Measurements from ENCODE around the gene EIF2AK3. TPM values are rescaled to one million over a fixed set of nuclear protein-coding genes. Genes with fewer than 3 reads are reported as not detected.

The EIF2AK3 gene
- total and polyA plus RNA-seq, 2 donors (not counting 1 experiment from before 2014, with no cell fraction given) = 40.2 to 57.9 TPM

GRCh38 chr2:88563129-88563528 lies 64.1 kb downstream of the EIF2AK3 start:
- TF ChIP-seq EZH2 (IDR thresholded peaks at IDR 0.05; ENCODE audit: borderline replicate concordance, insufficient read depth, low read depth, low read length, poor library complexity, severe bottlenecking) = no peak
- TF ChIP-seq, protein P1, sequence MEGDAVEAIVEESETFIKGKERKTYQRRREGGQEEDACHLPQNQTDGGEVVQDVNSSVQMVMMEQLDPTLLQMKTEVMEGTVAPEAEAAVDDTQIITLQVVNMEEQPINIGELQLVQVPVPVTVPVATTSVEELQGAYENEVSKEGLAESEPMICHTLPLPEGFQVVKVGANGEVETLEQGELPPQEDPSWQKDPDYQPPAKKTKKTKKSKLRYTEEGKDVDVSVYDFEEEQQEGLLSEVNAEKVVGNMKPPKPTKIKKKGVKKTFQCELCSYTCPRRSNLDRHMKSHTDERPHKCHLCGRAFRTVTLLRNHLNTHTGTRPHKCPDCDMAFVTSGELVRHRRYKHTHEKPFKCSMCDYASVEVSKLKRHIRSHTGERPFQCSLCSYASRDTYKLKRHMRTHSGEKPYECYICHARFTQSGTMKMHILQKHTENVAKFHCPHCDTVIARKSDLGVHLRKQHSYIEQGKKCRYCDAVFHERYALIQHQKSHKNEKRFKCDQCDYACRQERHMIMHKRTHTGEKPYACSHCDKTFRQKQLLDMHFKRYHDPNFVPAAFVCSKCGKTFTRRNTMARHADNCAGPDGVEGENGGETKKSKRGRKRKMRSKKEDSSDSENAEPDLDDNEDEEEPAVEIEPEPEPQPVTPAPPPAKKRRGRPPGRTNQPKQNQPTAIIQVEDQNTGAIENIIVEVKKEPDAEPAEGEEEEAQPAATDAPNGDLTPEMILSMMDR (IDR thresholded peaks at IDR 0.05) = no peak
- Histone ChIP-seq H3K4me3 (ENCODE audit: control extremely low read depth in 1 of 5, extremely low read depth in 1 of 5, insufficient read depth in 1 of 5, low read depth in 2 of 5, low read length in 4 of 5) (no peak overlapping the region), H3K9ac (ENCODE audit: low read length) (no peak overlapping the region), H2AFZ (ENCODE audit: insufficient read depth, low read depth, low read length, poor library complexity, severe bottlenecking) (no peak overlapping the region), H3K27me3 (replicated peaks in 1 of 4; ENCODE audit: control extremely low read depth in 1 of 4, control insufficient read depth in 3 of 4, insufficient read depth in 4 of 4, low read length in 3 of 4) (no peaks in the 10 kb centered on the region), H3K27ac (ENCODE audit: low read length in 2 of 2) (no peak overlapping the region), H3K4me1 (ENCODE audit: control insufficient read depth in 2 of 2, insufficient read depth in 2 of 2, low read length in 2 of 2) (peaks cover 0 to 3% of the 10 kb centered on the region in 2 donors), H3K4me2 (replicated peaks; ENCODE audit: low read depth, low read length, poor library complexity, severe bottlenecking) (no peak overlapping the region), H4K20me1 (ENCODE audit: control insufficient read depth, insufficient read depth, low read length, poor library complexity, severe bottlenecking) (peaks cover 26% of the 10 kb centered on the region), H3K79me2 (ENCODE audit: control insufficient read depth, insufficient read depth, low read length) (no peaks in the 10 kb centered on the region), H3K9me3 (ENCODE audit: control extremely low read depth in 1 of 3, control insufficient read depth in 2 of 3, insufficient read depth in 1 of 3, low read length in 2 of 3) (no peaks in the 10 kb centered on the region), H3K36me3 (replicated peaks in 1 of 2; ENCODE audit: control extremely low read depth in 1 of 2, control insufficient read depth in 1 of 2, extremely low read depth in 1 of 2, insufficient read depth in 2 of 2, low read length in 1 of 2) (peaks cover 4 to 55% of the 10 kb centered on the region in 2 experiments)
- ATAC-seq (ENCODE audit: low read depth) (no peak), DNase-seq (no peak)
- Mint-ChIP-seq H3K27ac (peak overlapping the region; percentile 7), H3K4me3 (no peak overlapping the region), H3K27me3 (no peaks in the 10 kb centered on the region), H3K9me3 (ENCODE audit: insufficient read depth) (no peaks in the 10 kb centered on the region), H3K4me1 (peaks cover 23% of the 10 kb centered on the region)
- ChIA-PET POLR2A (no interaction called here), CTCF (no interaction called here)
- no CpG with 5 or more reads among the region's 2 CpGs for WGBS (ENCODE audit: insufficient coverage)
- intact Hi-C loops (cut with micrococcal nuclease) = no loop called here

GRCh38 chr2:88561646-88562388 lies 65.4 kb downstream of the EIF2AK3 start:
- no peak overlapping the region for H3K4me2 ChIP-seq (replicated peaks; ENCODE audit: low read depth, low read length, poor library complexity, severe bottlenecking)
- no peak overlapping the region for H2AFZ ChIP-seq (ENCODE audit: insufficient read depth, low read depth, low read length, poor library complexity, severe bottlenecking)
- POLR2A ChIA-PET = no interaction called here
- CTCF ChIA-PET = interaction anchor here (1.8 kb wide), 1 partner anchor 108 kb away, joined by 4 read pairs; no protein-coding TSS in a partner anchor
- 67% methylated on average over 1 of the region's 3 CpGs for WGBS (ENCODE audit: insufficient coverage)
- Mint-ChIP-seq H3K9me3 (ENCODE audit: insufficient read depth) (no peaks in the 10 kb centered on the region), H3K4me3 (no peak overlapping the region), H3K27ac (no peak overlapping the region), H3K27me3 (no peaks in the 10 kb centered on the region), H3K4me1 (peaks cover 23% of the 10 kb centered on the region)
- ATAC-seq (ENCODE audit: low read depth) = no peak
- TF ChIP-seq EZH2 (IDR thresholded peaks at IDR 0.05; ENCODE audit: borderline replicate concordance, insufficient read depth, low read depth, low read length, poor library complexity, severe bottlenecking) = no peak
- TF ChIP-seq, protein P1 (IDR thresholded peaks at IDR 0.05) = no peak
- H3K27ac ChIP-seq (ENCODE audit: low read length in 2 of 2) = no peak overlapping the region
- H3K79me2 ChIP-seq (ENCODE audit: control insufficient read depth, insufficient read depth, low read length) = no peaks in the 10 kb centered on the region
- intact Hi-C loops (cut with micrococcal nuclease) = no loop called here
- H3K9ac ChIP-seq (ENCODE audit: low read length) = no peak overlapping the region
- no peak for DNase-seq
- H3K9me3 ChIP-seq (ENCODE audit: control extremely low read depth in 1 of 3, control insufficient read depth in 2 of 3, insufficient read depth in 1 of 3, low read length in 2 of 3) = no peaks in the 10 kb centered on the region
- peaks cover 2 to 66% of the 10 kb centered on the region in 2 experiments for H3K36me3 ChIP-seq (replicated peaks in 1 of 2; ENCODE audit: control extremely low read depth in 1 of 2, control insufficient read depth in 1 of 2, extremely low read depth in 1 of 2, insufficient read depth in 2 of 2, low read length in 1 of 2)
- H4K20me1 ChIP-seq (ENCODE audit: control insufficient read depth, insufficient read depth, low read length, poor library complexity, severe bottlenecking) = peaks cover 20% of the 10 kb centered on the region
- peaks cover 0 to 3% of the 10 kb centered on the region in 2 donors for H3K4me1 ChIP-seq (ENCODE audit: control insufficient read depth in 2 of 2, insufficient read depth in 2 of 2, low read length in 2 of 2)
- H3K27me3 ChIP-seq (replicated peaks in 1 of 4; ENCODE audit: control extremely low read depth in 1 of 4, control insufficient read depth in 3 of 4, insufficient read depth in 4 of 4, low read length in 3 of 4) = no peaks in the 10 kb centered on the region
- H3K4me3 ChIP-seq (ENCODE audit: control extremely low read depth in 1 of 5, extremely low read depth in 1 of 5, insufficient read depth in 1 of 5, low read depth in 2 of 5, low read length in 4 of 5) = no peak overlapping the region
